Measurements from ENCODE around the gene TRAP1.

GRCh38 chr16:3668626-3669025, 48.7 kb downstream of the TRAP1 start:
- TF ChIP-seq, protein P1, sequence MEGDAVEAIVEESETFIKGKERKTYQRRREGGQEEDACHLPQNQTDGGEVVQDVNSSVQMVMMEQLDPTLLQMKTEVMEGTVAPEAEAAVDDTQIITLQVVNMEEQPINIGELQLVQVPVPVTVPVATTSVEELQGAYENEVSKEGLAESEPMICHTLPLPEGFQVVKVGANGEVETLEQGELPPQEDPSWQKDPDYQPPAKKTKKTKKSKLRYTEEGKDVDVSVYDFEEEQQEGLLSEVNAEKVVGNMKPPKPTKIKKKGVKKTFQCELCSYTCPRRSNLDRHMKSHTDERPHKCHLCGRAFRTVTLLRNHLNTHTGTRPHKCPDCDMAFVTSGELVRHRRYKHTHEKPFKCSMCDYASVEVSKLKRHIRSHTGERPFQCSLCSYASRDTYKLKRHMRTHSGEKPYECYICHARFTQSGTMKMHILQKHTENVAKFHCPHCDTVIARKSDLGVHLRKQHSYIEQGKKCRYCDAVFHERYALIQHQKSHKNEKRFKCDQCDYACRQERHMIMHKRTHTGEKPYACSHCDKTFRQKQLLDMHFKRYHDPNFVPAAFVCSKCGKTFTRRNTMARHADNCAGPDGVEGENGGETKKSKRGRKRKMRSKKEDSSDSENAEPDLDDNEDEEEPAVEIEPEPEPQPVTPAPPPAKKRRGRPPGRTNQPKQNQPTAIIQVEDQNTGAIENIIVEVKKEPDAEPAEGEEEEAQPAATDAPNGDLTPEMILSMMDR (IDR thresholded peaks at IDR 0.05; ENCODE audit: low read length) = no peak
- no peak for TF ChIP-seq EZH2 (IDR thresholded peaks at IDR 0.05; ENCODE audit: borderline replicate concordance, low read length)

All from OCI-LY1 (cell line).